COLO668 (cell line): ENCODE data around the gene ACTR10.
"Not testable (repeated sequence)": the region's sequence is repeated elsewhere in the genome, so short reads cannot be mapped to it uniquely, and the experiment has no call there.

ENCODE experiments used
- DNase-seq: peaks from one replicate; lab custom pipeline; 2025; ENCODE audit not compliant: unreplicated experiment; lab: John Stamatoyannopoulos, UW

Gene ACTR10

DNA sequence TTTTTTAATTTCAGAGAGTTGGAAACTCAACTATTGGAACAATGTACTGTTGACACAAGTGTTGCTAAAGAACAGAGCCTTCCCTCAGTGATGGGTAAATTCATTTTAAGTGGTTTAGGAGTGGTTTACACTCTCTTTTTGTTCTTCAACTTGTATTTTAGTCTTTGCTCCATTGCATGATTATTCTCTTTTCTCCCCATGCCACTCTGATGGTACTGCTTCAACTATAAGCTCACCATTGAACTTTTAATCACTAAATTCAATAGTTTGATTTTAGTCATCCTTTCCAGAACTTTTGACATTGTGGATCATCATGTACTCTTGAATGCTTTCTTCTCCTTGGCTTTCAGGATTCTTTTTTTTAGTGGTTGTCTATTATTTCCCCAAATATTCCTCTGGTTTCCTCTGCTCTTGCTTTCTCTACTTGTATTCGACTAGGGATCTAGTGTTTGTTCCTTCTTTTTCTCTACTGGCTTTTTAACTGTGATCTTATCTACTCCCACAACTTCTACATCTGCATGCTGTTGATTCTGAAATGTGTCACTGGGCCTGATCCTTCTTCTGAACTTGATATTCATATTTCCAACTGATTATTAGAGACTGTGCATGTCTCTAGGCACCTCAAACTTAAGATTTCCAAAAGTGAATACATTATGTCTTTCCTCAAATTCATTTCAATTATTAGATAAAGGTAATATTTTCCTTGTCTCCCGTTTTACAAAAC lies 15.4 kb downstream of the ACTR10 start:
- no peak for DNase-seq

DNA sequence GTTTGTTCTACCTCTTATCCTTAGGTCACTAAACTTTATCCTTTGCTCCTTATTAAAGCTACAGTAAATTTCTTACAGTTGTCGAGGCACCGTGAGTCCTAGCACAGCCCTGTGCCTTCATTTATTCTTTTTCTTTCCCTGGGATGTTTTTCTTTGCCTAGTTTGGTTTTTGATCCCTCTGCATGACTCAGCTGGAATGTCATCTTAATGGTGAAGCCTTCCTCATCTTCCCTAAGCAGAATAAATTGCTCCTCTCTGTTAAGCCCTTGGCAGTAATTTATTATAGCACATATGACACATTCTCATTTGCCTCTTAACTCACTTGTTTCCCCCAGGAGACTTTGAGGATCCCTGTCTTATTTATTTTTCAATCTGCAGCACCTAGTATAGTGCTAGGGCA lies 16.6 kb downstream of the ACTR10 start:
- no peak for DNase-seq

DNA sequence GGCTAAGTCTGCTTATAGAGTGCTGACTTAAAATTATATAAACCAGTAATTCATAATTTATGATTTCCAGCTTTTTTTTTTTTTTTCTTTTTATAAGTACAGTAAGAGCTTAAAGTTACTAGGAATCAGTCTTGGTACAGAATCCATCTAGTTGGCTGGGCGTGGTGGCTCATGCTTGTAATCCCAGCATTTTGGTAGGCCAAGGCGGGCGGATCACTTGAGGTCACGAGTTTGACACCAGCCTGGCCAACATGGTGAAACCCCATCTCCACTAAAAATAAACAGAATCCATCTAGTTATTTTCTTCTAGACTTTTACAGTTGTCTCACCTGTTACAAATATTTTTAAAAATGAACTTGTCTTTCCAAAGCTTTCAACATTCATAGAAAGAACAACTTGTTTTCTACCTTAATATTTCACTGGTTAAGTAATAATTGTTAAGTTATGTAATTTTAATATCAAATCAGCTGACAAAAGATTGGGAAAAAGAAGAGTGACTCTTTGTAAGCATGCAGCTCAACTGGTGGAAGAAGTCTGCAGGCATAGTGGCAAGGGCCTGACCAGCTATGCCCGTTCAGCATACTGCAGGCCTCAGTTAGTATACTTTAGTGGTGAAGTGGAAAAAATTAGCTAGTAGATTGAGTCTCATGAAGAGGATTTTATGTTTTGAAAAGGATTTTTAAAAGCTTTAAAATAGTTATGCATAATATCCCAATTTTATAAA lies 27.3 kb downstream of the ACTR10 start:
- DNase-seq: no peak

DNA sequence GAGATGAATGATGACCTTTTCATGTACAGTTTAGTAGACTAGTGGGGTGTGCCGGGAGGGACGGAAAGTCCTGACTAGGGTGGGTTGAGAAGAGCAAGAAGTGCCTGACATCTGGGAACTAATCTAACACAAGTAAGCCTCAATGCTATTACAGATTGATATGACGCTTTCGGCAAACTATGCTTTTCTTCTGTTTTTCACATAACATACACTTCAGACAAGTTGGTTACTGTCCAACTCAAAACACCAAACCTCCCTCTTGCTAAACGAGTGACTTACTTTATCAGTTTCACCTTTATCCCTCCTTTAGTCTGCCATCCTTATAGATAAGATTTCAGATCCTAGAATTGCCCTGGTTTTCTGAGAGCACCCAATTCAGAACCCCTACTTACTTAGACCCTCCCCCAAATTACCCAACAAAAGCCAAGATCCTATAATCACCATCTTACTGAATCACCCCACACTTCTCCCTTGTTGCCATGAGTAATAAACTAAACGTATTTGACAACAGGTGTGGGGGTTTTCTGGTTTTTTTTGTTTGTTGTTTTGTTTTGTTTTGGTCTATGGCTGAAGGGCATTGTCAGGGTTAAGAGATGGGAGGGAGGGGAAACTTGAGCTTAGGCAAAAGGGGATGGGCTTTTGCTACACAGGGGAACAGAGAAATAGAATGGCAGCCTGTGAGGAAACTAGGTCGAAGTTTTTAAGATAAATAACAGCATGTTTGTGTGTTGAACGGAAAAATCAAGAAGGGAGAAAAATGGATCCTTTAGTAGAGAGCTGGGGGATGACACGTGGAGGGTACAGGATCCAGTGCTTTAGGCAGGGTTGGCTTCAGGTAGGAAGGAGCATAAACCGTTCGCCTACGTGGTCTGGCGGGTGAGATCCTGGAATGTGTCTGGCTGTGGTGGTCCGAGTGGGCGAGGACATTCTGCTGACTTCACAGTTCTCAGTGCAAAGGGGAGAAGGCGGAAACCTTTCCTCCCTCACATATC lies 38.6 kb downstream of the ACTR10 start:
- no peak for DNase-seq

DNA sequence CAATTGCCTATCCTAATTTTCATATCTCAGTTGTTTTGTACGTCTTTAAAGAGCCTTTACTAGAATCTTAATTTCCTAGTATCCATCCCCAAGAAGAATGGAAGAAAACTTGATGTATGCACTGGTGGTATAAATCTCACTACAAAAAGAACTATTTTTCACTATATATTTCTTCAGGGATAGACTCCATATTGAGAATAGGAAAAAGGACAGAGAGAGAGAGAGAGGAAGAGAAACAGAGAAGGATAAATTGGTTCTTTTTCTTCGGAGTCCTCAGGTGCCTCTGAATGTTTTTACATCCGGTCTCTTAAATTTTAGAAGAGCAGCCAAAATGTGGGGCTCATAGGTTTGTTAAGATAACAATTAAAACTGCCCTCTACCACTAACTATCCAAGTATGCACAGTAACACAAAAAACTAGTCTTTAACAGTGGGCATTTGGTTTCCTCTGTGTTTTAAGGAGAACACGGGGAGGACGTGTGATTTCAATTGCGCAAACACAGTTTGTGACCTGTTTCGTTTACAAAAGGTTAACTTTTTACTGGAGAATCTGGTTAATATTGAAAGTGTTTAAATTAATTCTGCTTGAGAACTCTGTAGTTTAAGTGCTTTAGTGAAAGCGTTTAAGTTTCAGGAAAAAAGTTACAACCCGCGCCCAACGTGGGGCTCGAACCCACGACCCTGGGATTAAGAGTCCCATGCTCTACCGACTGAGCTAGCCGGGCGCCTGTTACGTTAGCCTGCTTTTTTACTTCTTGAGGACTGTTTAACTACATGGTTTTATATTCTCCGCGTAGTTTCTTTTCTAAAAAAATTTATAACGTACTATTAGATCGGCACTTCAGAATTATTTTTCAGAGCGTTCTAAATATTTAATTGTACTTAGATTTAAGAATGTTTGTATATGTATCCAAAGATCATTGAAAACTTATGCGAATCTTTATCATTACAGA lies 39.6 kb downstream of the ACTR10 start:
- DNase-seq: peak; percentile 60

DNA sequence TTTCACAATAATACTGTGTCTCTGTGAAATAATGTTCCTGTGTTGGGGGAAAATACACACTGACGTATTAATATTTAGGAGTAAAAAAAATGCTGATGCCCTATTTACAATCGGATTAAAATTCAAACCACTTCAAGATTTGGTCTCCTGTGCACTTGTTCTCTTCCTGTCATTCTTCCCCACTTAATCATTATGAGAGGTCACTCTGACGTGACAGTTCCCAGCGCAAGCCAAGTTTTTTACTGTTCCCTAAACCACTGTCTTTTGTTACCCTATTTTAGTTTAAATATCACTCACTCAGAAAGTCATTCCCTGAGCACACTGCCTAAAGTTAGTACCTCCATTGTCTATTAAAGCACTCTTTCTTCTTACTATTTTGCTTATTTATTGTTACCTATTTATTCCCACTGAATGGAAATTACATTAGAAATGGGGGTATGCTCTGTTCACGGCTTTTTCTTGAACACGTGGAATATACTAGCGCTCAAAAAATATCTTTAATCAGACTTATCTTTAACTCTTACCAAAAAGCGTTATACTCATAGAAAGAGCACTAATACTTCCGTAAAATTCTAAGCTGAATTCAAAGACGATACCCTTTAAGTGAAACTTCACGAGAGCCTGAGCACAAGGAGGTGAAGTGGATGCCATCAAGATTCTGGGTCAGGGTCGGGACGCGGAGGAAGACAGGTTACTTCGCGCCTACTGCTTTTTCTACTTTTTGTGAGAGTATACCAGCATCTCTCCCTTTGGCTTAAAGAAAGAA lies 44.0 kb downstream of the ACTR10 start:
- peak; percentile 7 for DNase-seq

DNA sequence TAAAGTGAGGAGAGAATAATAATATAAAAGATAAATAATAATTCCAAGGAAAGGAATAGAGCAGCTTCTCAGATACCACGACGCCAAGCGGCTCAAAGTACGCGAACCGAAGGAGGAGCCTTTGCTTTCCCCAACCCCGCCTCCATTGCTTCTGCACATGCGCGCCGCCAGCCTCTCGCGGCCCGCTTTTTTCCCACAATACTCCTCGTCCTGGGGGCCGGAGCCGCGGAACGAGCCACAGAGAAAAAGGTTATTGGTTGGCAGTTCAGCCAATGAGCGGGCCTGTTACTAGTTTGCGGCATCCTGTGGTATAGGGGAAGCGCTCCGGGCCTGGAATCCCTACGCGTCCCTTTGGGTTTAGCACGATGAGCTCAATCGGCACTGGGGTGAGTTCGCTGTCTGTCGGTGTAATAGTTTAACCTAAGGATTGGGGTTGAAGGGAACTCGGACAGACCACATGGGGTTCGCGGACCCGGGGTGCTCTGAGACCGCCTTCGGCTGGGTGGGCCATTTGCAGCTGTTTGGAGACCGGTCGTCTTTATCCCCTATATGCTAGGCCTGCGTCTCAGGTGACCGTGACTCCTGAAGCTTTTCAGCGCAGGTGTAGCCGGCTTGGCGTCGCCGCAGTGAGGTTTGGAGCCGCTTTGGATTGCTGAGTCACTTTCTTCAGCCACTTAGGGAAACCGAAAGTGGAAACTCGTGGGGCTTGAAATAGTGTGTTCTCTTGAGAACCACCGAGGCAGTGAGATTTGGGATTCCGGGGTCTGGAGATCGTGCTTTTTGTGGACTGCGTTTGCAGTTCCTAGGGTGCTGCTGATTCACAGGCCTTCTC lies 44.8 kb downstream of the ACTR10 start, which contains the start of gene PSMA3:
TSS of gene PSMA3 (plus strand) at position 288 of the 832 bp plus-strand sequence. CDS start at position 366, 78 bp downstream.
- peak; percentile 99 for DNase-seq

DNA sequence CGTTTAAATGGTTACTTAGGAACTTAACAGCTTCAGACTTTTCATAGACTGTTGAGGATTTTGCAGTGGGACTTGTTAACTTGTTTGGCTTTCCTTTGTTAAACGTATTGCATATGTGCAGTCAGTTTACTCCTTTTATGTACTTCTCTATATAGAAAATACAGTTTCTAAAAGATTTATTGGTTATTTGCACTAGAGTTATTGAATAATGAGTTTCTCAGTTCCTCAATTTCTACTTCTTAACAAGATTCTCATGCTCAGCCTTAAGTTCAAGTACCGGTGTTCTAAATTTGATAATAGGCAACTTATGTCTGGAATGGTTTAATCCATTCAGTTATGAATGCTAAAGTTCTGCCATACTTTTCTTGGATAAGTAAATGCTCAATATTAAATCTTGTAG lies 45.6 kb downstream of the ACTR10 start:
- no peak for DNase-seq

DNA sequence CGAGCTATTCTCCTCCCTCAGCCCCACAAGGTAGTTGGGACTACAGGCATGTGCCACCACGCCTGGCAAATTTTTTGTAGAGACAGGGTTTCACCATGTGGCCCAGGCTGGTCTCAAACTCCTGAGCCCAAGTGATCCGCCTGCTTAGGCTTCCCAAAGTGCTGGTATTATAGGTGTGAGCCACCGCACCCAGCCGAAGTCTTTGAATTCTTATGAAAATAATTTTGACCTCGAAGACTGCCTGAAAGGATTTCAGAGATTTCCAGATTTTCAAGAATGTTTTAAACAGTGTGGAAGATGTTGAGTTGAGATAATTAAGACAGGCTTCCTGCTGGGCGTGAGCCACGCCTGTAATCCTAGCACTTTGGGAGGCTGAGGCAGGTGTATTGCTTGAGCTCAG lies 49.7 kb downstream of the ACTR10 start:
- DNase-seq: no peak

DNA sequence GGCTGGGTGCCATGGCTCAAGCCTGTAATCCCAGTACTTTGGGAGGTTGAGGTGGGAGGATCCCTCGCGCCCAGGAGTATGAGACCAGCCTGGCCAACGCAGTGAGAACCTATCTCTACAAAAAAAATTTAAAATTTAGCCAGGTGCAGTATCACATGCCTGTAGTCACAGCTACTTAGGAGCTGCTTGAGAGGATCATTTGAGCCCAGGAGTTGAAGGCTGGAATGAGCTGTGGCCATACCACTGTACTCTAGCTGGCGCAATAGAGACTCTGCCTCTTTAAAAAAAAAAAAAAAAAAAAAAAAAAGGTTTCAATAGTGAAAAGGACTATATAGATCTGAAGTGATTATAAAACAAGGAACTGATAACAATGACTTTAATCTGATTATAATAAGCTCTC lies 58.2 kb downstream of the ACTR10 start:
- DNase-seq: no peak

DNA sequence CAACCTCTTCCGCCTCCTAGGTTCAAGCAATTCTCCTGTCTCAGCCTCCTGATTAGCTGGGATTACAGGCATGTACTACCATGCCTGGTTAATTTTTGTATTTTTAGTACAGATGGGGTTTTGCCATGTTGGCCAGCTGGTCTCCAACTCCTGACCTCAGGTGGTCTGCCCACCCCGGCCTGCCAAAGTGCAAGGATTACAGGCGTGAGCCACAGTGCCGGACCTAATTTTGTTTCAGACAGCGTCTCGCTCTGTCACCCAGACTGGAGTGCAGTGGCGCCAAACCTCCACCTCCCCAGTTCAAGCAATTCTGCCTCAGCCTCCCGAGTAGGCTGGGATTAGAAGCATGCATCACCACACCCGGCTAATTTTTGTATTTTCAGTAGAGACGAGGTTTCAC lies 62.1 kb downstream of the ACTR10 start:
- DNase-seq: not testable (repeated sequence)

DNA sequence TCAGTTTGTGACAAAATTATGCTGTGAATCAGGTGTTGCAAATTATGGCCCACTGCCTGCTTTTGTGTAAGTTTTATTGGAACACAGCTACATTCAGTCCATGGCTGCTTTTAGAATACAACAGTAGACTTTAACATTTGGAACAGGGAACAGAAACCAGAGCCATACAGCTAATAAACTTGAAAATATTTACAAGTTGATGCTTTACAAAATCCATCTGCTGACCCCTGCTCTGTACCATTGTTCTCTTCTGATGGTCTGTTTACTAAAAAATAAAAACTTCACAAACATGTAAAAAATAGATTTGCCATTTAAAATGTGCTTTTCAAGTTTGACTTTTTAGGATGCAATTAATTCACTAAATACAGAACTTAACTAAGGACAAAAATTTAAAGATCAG lies 65.5 kb downstream of the ACTR10 start:
- no peak for DNase-seq

DNA sequence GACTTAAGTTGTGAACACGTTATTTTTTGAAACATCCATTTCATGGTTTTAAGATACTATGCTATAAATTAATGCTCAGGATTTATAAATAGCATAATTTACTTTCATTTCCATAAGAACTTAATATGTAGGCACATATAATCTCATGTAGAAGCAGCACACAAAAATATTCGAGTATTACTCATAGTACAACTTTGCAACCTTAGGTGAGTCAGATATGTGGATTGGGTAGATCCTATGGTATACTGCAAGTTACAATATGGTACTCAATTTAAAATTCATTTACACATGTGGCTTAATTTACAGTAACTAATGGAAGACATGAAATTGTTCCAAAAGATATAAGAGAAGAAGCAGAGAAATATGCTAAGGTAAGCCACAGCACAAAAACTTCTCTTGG lies 70.7 kb downstream of the ACTR10 start:
- no peak for DNase-seq

DNA sequence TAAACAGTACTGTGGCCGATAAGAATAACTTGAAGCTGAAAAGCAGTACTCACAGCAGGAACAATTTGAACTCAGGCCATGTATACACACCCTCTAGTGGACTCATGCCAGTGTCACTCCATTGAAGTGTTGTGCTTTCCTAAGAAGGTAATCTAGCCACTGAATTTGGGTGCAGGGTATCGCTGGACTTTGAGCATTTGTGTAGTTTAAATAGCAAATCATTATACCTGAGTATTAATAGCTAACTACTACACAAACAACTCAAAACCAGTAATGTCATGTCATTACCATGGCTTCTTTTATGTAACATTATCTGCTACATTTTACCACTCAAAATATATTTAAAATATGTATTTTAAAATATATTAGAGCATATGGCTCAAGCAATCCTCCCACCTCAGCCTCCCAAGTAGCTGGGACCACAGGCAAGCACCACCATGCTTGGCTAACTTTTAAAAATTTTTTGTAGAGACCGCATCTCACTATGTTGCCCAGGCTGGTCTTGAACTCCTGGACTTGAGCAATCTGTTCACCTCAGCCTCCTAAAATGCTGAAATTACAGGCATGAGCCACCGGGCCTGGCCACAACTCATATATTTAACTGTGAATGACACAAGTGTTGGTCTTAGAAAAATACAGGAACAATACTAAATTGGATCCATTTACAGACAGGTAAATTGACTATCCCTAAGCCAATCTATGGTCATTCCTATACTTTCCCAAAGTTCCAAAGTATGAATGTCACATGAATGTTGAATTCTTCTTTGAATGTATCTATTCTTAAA lies 72.8 kb downstream of the ACTR10 start:
- DNase-seq: no peak

DNA sequence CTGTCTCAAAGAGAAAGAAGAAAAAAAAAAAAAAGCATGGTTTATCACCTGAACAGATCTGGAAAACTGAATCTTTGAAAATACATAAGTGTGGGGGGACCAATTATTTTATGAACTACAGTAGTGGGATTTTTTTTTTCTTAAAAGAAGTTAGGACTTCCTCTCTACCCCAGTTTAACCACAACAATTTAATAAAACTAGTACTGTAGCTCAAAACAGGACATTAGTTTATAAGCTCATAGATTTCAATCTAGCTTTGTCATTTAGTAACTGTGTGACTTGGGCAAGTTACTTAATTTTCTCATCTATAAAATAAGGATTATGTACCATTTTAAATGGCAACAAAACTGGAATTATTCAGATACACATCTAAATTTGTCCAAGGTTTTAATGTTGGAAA lies 74.9 kb downstream of the ACTR10 start:
- no peak for DNase-seq

DNA sequence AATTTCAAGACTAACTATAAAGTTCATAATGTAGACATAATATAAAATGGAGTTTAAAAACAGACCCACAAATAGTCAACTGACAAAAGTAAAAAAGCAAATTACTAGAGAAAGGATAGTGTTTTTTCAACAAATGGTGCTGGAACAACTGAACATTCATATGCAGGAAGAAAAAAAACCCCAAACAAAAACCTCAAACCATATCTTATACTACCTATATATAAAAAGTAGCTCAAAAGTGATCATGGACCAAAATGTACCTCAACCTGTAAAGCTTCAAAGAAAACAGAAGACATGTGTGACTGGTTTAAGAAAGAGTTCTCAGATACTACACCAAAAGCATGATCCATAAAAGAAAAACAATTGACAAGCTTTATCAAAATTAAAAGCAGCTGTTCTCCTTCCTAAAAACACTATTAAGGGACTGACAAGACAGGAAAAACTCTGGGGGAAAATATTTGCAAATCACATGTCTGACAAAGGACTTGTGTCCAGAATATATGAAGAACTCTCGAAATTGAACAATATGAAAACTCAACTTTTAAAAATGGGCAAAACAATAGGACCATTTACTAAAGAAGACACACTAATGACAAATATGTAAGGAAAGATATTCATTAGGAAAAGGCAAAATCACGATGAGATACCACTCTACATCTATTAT lies 75.7 kb downstream of the ACTR10 start:
- no peak for DNase-seq

DNA sequence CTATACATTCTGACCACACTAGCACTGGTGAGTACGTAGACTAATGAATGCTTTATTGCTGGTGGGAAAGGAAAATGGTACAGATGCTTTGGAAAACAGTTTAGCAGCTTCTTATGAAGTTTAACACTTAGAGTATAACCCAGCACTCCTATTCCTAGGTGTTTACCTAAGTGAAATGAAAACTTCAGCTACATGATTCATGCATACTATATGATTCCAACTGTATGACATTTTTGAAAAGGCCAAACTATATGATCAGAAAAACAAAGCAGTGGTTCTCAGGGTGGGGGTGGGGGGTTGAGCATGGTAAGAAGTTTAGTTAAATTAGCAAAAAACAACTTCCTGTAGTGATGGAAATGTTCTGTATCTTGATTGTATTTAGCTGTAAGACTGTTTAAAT lies 76.3 kb downstream of the ACTR10 start:
- DNase-seq: no peak
